ENCODE results near the gene ASCL1. TPM values are rescaled to one million over a fixed set of nuclear protein-coding genes. Genes with fewer than 3 reads are reported as not detected.
A peak's percentile ranks its signal among the peaks of the same experiment; 100 is the strongest.

The ASCL1 gene
- total and polyA plus RNA-seq, 4 donors: 0.06 TPM; not detected in 3

DNA sequence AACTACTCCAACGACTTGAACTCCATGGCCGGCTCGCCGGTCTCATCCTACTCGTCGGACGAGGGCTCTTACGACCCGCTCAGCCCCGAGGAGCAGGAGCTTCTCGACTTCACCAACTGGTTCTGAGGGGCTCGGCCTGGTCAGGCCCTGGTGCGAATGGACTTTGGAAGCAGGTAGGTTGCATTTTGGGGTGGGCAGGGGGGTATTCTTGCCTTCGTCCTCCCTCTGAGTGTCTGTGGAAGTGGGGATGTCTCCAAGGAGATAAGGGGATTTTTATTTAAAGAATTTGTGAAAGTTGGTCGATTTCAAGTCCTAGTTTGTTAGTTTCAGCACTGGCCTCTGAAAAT lies 1.3 kb downstream of the ASCL1 start:
- no peak for DNase-seq (ENCODE audit: low spot score)
- H3K9me3 ChIP-seq (ENCODE audit: control insufficient read depth in 4 of 4, low read length in 3 of 4): peaks cover 6 to 20% (median 10%) of the 10 kb centered on the region in 4 donors
- H3K4me3 ChIP-seq (ENCODE audit: low read depth in 1 of 3, low read length in 3 of 3): peak overlapping the region in 1 of 3 donors; percentile 61
- no peak overlapping the region for H3K27ac ChIP-seq (ENCODE audit: low read depth in 1 of 2, low read length in 2 of 2)
- peaks cover 0 to 45% (median 17%) of the 10 kb centered on the region in 4 donors for H3K27me3 ChIP-seq (ENCODE audit: control insufficient read depth in 4 of 4, insufficient read depth in 4 of 4, low read length in 3 of 4)
- 7% methylated on average over 15 of the region's 15 CpGs for WGBS
- TF ChIP-seq GABPA (IDR thresholded peaks at IDR 0.05 in 1 of 2, conservative IDR thresholded peaks at IDR 0.05 in 1 of 2) (no peak), TAF1 (conservative IDR thresholded peaks at IDR 0.05) (no peak), HNF4G (IDR thresholded peaks at IDR 0.05) (no peak), FOXA2 (IDR thresholded peaks at IDR 0.05) (no peak)
- TF ChIP-seq, protein P1, sequence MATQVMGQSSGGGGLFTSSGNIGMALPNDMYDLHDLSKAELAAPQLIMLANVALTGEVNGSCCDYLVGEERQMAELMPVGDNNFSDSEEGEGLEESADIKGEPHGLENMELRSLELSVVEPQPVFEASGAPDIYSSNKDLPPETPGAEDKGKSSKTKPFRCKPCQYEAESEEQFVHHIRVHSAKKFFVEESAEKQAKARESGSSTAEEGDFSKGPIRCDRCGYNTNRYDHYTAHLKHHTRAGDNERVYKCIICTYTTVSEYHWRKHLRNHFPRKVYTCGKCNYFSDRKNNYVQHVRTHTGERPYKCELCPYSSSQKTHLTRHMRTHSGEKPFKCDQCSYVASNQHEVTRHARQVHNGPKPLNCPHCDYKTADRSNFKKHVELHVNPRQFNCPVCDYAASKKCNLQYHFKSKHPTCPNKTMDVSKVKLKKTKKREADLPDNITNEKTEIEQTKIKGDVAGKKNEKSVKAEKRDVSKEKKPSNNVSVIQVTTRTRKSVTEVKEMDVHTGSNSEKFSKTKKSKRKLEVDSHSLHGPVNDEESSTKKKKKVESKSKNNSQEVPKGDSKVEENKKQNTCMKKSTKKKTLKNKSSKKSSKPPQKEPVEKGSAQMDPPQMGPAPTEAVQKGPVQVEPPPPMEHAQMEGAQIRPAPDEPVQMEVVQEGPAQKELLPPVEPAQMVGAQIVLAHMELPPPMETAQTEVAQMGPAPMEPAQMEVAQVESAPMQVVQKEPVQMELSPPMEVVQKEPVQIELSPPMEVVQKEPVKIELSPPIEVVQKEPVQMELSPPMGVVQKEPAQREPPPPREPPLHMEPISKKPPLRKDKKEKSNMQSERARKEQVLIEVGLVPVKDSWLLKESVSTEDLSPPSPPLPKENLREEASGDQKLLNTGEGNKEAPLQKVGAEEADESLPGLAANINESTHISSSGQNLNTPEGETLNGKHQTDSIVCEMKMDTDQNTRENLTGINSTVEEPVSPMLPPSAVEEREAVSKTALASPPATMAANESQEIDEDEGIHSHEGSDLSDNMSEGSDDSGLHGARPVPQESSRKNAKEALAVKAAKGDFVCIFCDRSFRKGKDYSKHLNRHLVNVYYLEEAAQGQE (IDR thresholded peaks at IDR 0.05): no peak
- no peaks in the 10 kb centered on the region for H3K36me3 ChIP-seq (ENCODE audit: control insufficient read depth in 4 of 4, insufficient read depth in 3 of 4, low read depth in 1 of 4, low read length in 3 of 4)
- H3K4me1 ChIP-seq (ENCODE audit: control insufficient read depth in 4 of 4, insufficient read depth in 4 of 4, low read length in 3 of 4): peaks cover 14 to 38% (median 26%) of the 10 kb centered on the region in 4 donors
- H3K9ac ChIP-seq (ENCODE audit: low read depth in 1 of 2, low read length in 2 of 2): no peak overlapping the region

DNA sequence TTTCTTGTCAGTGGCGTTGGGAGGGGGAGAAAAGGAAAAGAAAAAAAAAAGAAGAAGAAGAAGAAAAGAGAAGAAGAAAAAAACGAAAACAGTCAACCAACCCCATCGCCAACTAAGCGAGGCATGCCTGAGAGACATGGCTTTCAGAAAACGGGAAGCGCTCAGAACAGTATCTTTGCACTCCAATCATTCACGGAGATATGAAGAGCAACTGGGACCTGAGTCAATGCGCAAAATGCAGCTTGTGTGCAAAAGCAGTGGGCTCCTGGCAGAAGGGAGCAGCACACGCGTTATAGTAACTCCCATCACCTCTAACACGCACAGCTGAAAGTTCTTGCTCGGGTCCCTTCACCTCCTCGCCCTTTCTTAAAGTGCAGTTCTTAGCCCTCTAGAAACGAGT lies 1.9 kb downstream of the ASCL1 start:
- Histone ChIP-seq H3K27me3 (ENCODE audit: control insufficient read depth in 4 of 4, insufficient read depth in 4 of 4, low read length in 3 of 4) (peaks cover 0 to 45% (median 19%) of the 10 kb centered on the region in 4 donors), H3K36me3 (ENCODE audit: control insufficient read depth in 4 of 4, insufficient read depth in 3 of 4, low read depth in 1 of 4, low read length in 3 of 4) (no peaks in the 10 kb centered on the region), H3K9ac (ENCODE audit: low read depth in 1 of 2, low read length in 2 of 2) (no peak overlapping the region), H3K4me3 (ENCODE audit: low read depth in 1 of 3, low read length in 3 of 3) (no peak overlapping the region), H3K27ac (ENCODE audit: low read depth in 1 of 2, low read length in 2 of 2) (no peak overlapping the region), H3K4me1 (ENCODE audit: control insufficient read depth in 4 of 4, insufficient read depth in 4 of 4, low read length in 3 of 4) (peaks cover 14 to 38% (median 27%) of the 10 kb centered on the region in 4 donors), H3K9me3 (ENCODE audit: control insufficient read depth in 4 of 4, low read length in 3 of 4) (peaks cover 7 to 23% (median 14%) of the 10 kb centered on the region in 4 donors)
- 18% methylated on average over 14 of the region's 14 CpGs for WGBS
- no peak for DNase-seq (ENCODE audit: low spot score)
- TF ChIP-seq JUND (IDR thresholded peaks at IDR 0.05): no peak
- no peak for TF ChIP-seq RAD21 (IDR thresholded peaks at IDR 0.05)
- no peak for TF ChIP-seq TAF1 (conservative IDR thresholded peaks at IDR 0.05)
- no peak for TF ChIP-seq HNF4A (conservative IDR thresholded peaks at IDR 0.05)
- TF ChIP-seq EGR1 (IDR thresholded peaks at IDR 0.05; ENCODE audit: low read depth in 2 of 2): no peak

DNA sequence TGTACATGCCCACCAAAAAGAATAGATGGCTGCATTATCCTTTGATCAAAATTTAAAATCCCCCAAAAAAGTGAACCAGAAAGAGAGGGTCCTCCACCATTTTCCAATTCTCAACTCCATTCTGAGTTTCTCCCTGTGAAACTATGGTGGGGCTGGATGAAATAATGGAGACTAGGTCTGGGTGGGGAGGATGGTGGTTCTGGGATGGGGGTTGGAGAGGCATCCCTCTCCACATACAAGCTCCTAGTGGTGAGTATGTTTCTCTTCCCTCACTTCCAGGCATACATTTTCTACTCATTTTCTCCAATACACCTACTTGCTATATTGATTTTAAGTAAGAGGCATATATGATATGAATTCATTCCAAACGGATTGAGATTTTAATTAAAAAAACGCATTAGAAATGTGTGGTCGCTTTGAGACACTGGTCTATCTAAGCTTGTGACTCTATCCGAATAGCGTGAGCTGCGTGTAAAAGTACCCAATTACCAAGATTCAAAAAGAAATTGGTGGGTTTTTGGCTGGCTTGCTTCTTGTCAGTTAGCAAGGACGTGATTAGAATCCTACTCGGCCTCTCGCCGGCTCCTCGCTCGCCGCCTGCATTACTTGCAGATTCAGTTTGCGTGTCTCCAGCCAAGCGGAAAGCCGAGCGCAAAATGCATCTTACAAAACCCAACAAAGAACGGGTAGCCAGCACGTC lies 3.4 kb downstream of the ASCL1 start:
- Histone ChIP-seq H3K9ac (ENCODE audit: low read depth in 1 of 2, low read length in 2 of 2) (no peak overlapping the region), H3K4me1 (ENCODE audit: control insufficient read depth in 4 of 4, insufficient read depth in 4 of 4, low read length in 3 of 4) (peaks cover 19 to 47% (median 38%) of the 10 kb centered on the region in 4 donors), H3K27me3 (ENCODE audit: control insufficient read depth in 4 of 4, insufficient read depth in 4 of 4, low read length in 3 of 4) (peaks cover 4 to 39% (median 20%) of the 10 kb centered on the region in 4 donors), H3K36me3 (ENCODE audit: control insufficient read depth in 4 of 4, insufficient read depth in 3 of 4, low read depth in 1 of 4, low read length in 3 of 4) (no peaks in the 10 kb centered on the region), H3K4me3 (ENCODE audit: low read depth in 1 of 3, low read length in 3 of 3) (no peak overlapping the region), H3K27ac (ENCODE audit: low read depth in 1 of 2, low read length in 2 of 2) (no peak overlapping the region), H3K9me3 (ENCODE audit: control insufficient read depth in 4 of 4, low read length in 3 of 4) (peaks cover 7 to 27% (median 14%) of the 10 kb centered on the region in 4 donors)
- DNase-seq (ENCODE audit: low spot score): no peak
- WGBS: 13% methylated on average over 19 of the region's 19 CpGs
- no peak for TF ChIP-seq YY1 (IDR thresholded peaks at IDR 0.05)
- TF ChIP-seq, protein P2, sequence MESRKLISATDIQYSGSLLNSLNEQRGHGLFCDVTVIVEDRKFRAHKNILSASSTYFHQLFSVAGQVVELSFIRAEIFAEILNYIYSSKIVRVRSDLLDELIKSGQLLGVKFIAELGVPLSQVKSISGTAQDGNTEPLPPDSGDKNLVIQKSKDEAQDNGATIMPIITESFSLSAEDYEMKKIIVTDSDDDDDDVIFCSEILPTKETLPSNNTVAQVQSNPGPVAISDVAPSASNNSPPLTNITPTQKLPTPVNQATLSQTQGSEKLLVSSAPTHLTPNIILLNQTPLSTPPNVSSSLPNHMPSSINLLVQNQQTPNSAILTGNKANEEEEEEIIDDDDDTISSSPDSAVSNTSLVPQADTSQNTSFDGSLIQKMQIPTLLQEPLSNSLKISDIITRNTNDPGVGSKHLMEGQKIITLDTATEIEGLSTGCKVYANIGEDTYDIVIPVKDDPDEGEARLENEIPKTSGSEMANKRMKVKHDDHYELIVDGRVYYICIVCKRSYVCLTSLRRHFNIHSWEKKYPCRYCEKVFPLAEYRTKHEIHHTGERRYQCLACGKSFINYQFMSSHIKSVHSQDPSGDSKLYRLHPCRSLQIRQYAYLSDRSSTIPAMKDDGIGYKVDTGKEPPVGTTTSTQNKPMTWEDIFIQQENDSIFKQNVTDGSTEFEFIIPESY (IDR thresholded peaks at IDR 0.05): no peak
- TF ChIP-seq, protein P1 (IDR thresholded peaks at IDR 0.05): no peak
- no peak for TF ChIP-seq HNF4A (conservative IDR thresholded peaks at IDR 0.05)
- TF ChIP-seq JUND (IDR thresholded peaks at IDR 0.05): no peak
- TF ChIP-seq TAF1 (conservative IDR thresholded peaks at IDR 0.05): no peak
- no peak for TF ChIP-seq RAD21 (IDR thresholded peaks at IDR 0.05)
- TF ChIP-seq GABPA (IDR thresholded peaks at IDR 0.05 in 1 of 2, conservative IDR thresholded peaks at IDR 0.05 in 1 of 2): no peak
